ENCODE data around the gene AQP2.

- no peak for TF ChIP-seq CEBPB (IDR thresholded peaks at IDR 0.05; ENCODE audit: low read depth, low read length)
- no peak for TF ChIP-seq CTCF (conservative IDR thresholded peaks at IDR 0.05; ENCODE audit: low read depth, low read length)
- no peak for TF ChIP-seq POLR2A (IDR thresholded peaks at IDR 0.05; ENCODE audit: low read depth, low read length)
- no peak for TF ChIP-seq MAFK (IDR thresholded peaks at IDR 0.05; ENCODE audit: low read depth, low read length)
- TF ChIP-seq RFX5 (IDR thresholded peaks at IDR 0.05; ENCODE audit: low read depth, low read length): no peak
- no peak for TF ChIP-seq MXI1 (IDR thresholded peaks at IDR 0.05; ENCODE audit: borderline replicate concordance, low read depth, low read length)
Measured at GRCh38 chr12:49920241-49920914, 30.2 kb upstream of the AQP2 start.

Measured in IMR-90 (cell line).